GM19351 (cell line): ENCODE data around the gene C13orf46.
"Not testable (repeated sequence)": the region's sequence is repeated elsewhere in the genome, so short reads cannot be mapped to it uniquely, and the experiment has no call there.

Source experiments
- ATAC-seq: cut with Tn5 transposase; IDR thresholded peaks from one replicate; pipeline ENCODE4 v1.9.1; 2021; ENCODE audit warnings: mild to moderate bottlenecking, moderate library complexity; ENCODE audit not compliant: unreplicated experiment

The C13orf46 gene

GRCh38 chr13:113995051-113995601, 21.2 kb upstream of the C13orf46 start:
- no peak for ATAC-seq

- no peak for ATAC-seq
These were observed 18.6 kb upstream of the C13orf46 start for GRCh38 chr13:113992276-113993005.

- no peak for ATAC-seq
These were observed 17.9 kb upstream of the C13orf46 start for GRCh38 chr13:113991676-113992179.

- ATAC-seq, result no peak
These were observed 17.4 kb upstream of the C13orf46 start for GRCh38 chr13:113991191-113991669.

- ATAC-seq, result no peak
These were observed 16.5 kb upstream of the C13orf46 start for GRCh38 chr13:113990321-113990837.

GRCh38 chr13:113989585-113990300, 15.9 kb upstream of the C13orf46 start:
- ATAC-seq, result no peak

- not testable (repeated sequence) for ATAC-seq
These were observed 15.0 kb upstream of the C13orf46 start for GRCh38 chr13:113988859-113989258.

- no peak for ATAC-seq
These were observed 8.4 kb upstream of the C13orf46 start for GRCh38 chr13:113982296-113982661.

GRCh38 chr13:113981611-113982295, 7.9 kb upstream of the C13orf46 start:
- no peak for ATAC-seq

GRCh38 chr13:113981194-113981605, 7.3 kb upstream of the C13orf46 start:
- ATAC-seq, result no peak

GRCh38 chr13:113980489-113981064, 6.7 kb upstream of the C13orf46 start:
- no peak for ATAC-seq

- ATAC-seq, result no peak
These were observed 6.1 kb upstream of the C13orf46 start for GRCh38 chr13:113979791-113980471.

- no peak for ATAC-seq
These were observed 5.0 kb upstream of the C13orf46 start for GRCh38 chr13:113978741-113979481.

GRCh38 chr13:113977976-113978375, 4.1 kb upstream of the C13orf46 start:
- no peak for ATAC-seq

- no peak for ATAC-seq
These were observed 3.1 kb upstream of the C13orf46 start for GRCh38 chr13:113976711-113977684.

- no peak for ATAC-seq
These were observed 1.5 kb upstream of the C13orf46 start for GRCh38 chr13:113975416-113975815.

GRCh38 chr13:113974304-113975281, 717 bp upstream of the C13orf46 start:
- ATAC-seq, result no peak
